Duodenal mucosa (tissue), 2 donors: Measurements from ENCODE around the gene GALNT12.

Source experiments
- H3K27ac ChIP-seq: one replicate; pipeline ENCODE4 v1.7.0; 2013; ENCODE audit warnings: low read depth, low read length
- H3K27me3 ChIP-seq, 2 donors: one replicate each; pipeline ENCODE4 v1.7.0; 2013; ENCODE audit warnings: low read length in 2 of 2, control low read depth in 1 of 2; ENCODE audit not compliant: insufficient read depth in 2 of 2, control insufficient read depth in 1 of 2
- H3K36me3 ChIP-seq, 2 donors: one replicate each; pipeline ENCODE4 v1.7.0; 2013; ENCODE audit warnings: low read length in 2 of 2, control low read depth in 1 of 2; ENCODE audit not compliant: insufficient read depth in 2 of 2, control insufficient read depth in 1 of 2
- H3K4me1 ChIP-seq, 2 donors: one replicate each; pipeline ENCODE4 v1.7.0; 2013; ENCODE audit warnings: low read length in 2 of 2, control low read depth in 1 of 2; ENCODE audit not compliant: insufficient read depth in 2 of 2, control insufficient read depth in 1 of 2
- H3K4me3 ChIP-seq, 2 donors: one replicate each; pipeline ENCODE4 v1.7.0; 2013; ENCODE audit warnings: low read length in 2 of 2, low read depth in 1 of 2
- H3K9ac ChIP-seq, 2 donors: one replicate each; pipeline ENCODE4 v1.7.0; 2013; ENCODE audit warnings: low read length in 2 of 2, low read depth in 1 of 2
- H3K9me3 ChIP-seq, 2 donors: one replicate each; pipeline ENCODE4 v1.7.0; 2013; ENCODE audit warnings: low read length in 2 of 2, control low read depth in 1 of 2; ENCODE audit not compliant: control insufficient read depth in 1 of 2

Gene GALNT12

GRCh38 chr9:98855592-98855991, 48.1 kb downstream of the GALNT12 start:
- Histone ChIP-seq H3K9ac (no peak overlapping the region), H3K4me3 (no peak overlapping the region), H3K36me3 (no peaks in the 10 kb centered on the region), H3K4me1 (no peaks in the 10 kb centered on the region), H3K27me3 (no peaks in the 10 kb centered on the region), H3K27ac (no peak overlapping the region), H3K9me3 (no peaks in the 10 kb centered on the region)

GRCh38 chr9:98856982-98857381, 49.5 kb downstream of the GALNT12 start:
- no peaks in the 10 kb centered on the region for H3K4me1 ChIP-seq
- H3K27me3 ChIP-seq = peaks cover 0 to 3% of the 10 kb centered on the region in 2 donors
- H3K4me3 ChIP-seq = no peak overlapping the region
- no peak overlapping the region for H3K27ac ChIP-seq
- H3K36me3 ChIP-seq = no peaks in the 10 kb centered on the region
- H3K9ac ChIP-seq = no peak overlapping the region
- no peaks in the 10 kb centered on the region for H3K9me3 ChIP-seq

GRCh38 chr9:98859941-98860340, 52.5 kb downstream of the GALNT12 start:
- no peaks in the 10 kb centered on the region for H3K4me1 ChIP-seq
- H3K36me3 ChIP-seq = no peaks in the 10 kb centered on the region
- H3K27ac ChIP-seq = no peak overlapping the region
- peaks cover 0 to 3% of the 10 kb centered on the region in 2 donors for H3K27me3 ChIP-seq
- no peak overlapping the region for H3K4me3 ChIP-seq
- no peak overlapping the region for H3K9ac ChIP-seq
- no peaks in the 10 kb centered on the region for H3K9me3 ChIP-seq

- no peaks in the 10 kb centered on the region for H3K36me3 ChIP-seq
- no peaks in the 10 kb centered on the region for H3K4me1 ChIP-seq
- no peak overlapping the region for H3K27ac ChIP-seq
- no peaks in the 10 kb centered on the region for H3K9me3 ChIP-seq
- peaks cover 0 to 3% of the 10 kb centered on the region in 2 donors for H3K27me3 ChIP-seq
- H3K9ac ChIP-seq = no peak overlapping the region
- no peak overlapping the region for H3K4me3 ChIP-seq
These were observed 53.4 kb downstream of the GALNT12 start for GRCh38 chr9:98860871-98861293.

GRCh38 chr9:98861781-98862504, 54.5 kb downstream of the GALNT12 start:
- Histone ChIP-seq H3K4me1 (no peaks in the 10 kb centered on the region), H3K27me3 (peaks cover 0 to 3% of the 10 kb centered on the region in 2 donors), H3K9ac (peak overlapping the region in 1 of 2 donors; percentile 14), H3K4me3 (no peak overlapping the region), H3K9me3 (no peaks in the 10 kb centered on the region), H3K36me3 (no peaks in the 10 kb centered on the region), H3K27ac (no peak overlapping the region)

GRCh38 chr9:98862936-98863335, 55.5 kb downstream of the GALNT12 start:
- Histone ChIP-seq H3K9me3 (no peaks in the 10 kb centered on the region), H3K27me3 (peaks cover 0 to 3% of the 10 kb centered on the region in 2 donors), H3K36me3 (no peaks in the 10 kb centered on the region), H3K9ac (no peak overlapping the region), H3K4me1 (peaks cover 6 to 8% of the 10 kb centered on the region in 2 donors), H3K4me3 (no peak overlapping the region), H3K27ac (no peak overlapping the region)

- Histone ChIP-seq H3K4me3 (no peak overlapping the region), H3K9ac (no peak overlapping the region), H3K9me3 (no peaks in the 10 kb centered on the region), H3K27me3 (peaks cover 0 to 3% of the 10 kb centered on the region in 2 donors), H3K36me3 (no peaks in the 10 kb centered on the region), H3K4me1 (peaks cover 6 to 8% of the 10 kb centered on the region in 2 donors), H3K27ac (no peak overlapping the region)
These were observed 57.1 kb downstream of the GALNT12 start for GRCh38 chr9:98864281-98865174.

GRCh38 chr9:98865284-98865875, 57.9 kb downstream of the GALNT12 start:
- Histone ChIP-seq H3K27ac (no peak overlapping the region), H3K4me3 (no peak overlapping the region), H3K27me3 (peaks cover 0 to 3% of the 10 kb centered on the region in 2 donors), H3K4me1 (peaks cover 6 to 8% of the 10 kb centered on the region in 2 donors), H3K9ac (no peak overlapping the region), H3K36me3 (no peaks in the 10 kb centered on the region), H3K9me3 (no peaks in the 10 kb centered on the region)

GRCh38 chr9:98866435-98867102, 59.1 kb downstream of the GALNT12 start:
- H3K4me3 ChIP-seq = no peak overlapping the region
- H3K27ac ChIP-seq = no peak overlapping the region
- H3K27me3 ChIP-seq = peaks cover 0 to 3% of the 10 kb centered on the region in 2 donors
- H3K9me3 ChIP-seq = no peaks in the 10 kb centered on the region
- peaks cover 6 to 8% of the 10 kb centered on the region in 2 donors for H3K4me1 ChIP-seq
- no peaks in the 10 kb centered on the region for H3K36me3 ChIP-seq
- H3K9ac ChIP-seq = no peak overlapping the region
